Upper lobe of left lung (tissue), 6 donors: ENCODE measurements around the gene ZNRF1. TPM values are rescaled to one million over a fixed set of nuclear protein-coding genes. Genes with fewer than 3 reads are reported as not detected.
A peak's percentile ranks its signal among the peaks of the same experiment; 100 is the strongest.

Experiments used
- ATAC-seq, 2 donors: fragments of 200-7000 bp; cut with Tn5 transposase; one replicate each; pipeline ENCODE4 v1.9.1; 2022; ENCODE audit warnings: mild to moderate bottlenecking in 2 of 2, moderate library complexity in 2 of 2; ENCODE audit not compliant: low FRiP score in 2 of 2
- DNase-seq, 2 donors: peaks; one replicate each; pipeline ENCODE4 v3.0.0-alpha.2; 2019 to 2020
- H3K27ac ChIP-seq, 4 donors: fragments of 200-600 bp; sonication (generic); one replicate each; pipeline ENCODE4 v1.5.1; 2016 to 2019
- H3K27me3 ChIP-seq, 4 donors: fragments of 200-600 bp; sonication (generic); one replicate each; pipeline ENCODE4 v1.5.1; 2017 to 2019
- H3K36me3 ChIP-seq, 4 donors: fragments of 200-600 bp; sonication (generic); one replicate each; pipeline ENCODE4 v1.5.1; 2016 to 2019
- H3K4me1 ChIP-seq, 4 donors: fragments of 200-600 bp; sonication (generic); one replicate each; pipeline ENCODE4 v1.5.1; 2018 to 2019
- H3K4me3 ChIP-seq, 4 donors: fragments of 200-600 bp; sonication (generic); one replicate each; pipeline ENCODE4 v1.5.1; 2017 to 2019; ENCODE audit warnings: mild to moderate bottlenecking in 2 of 4, moderate library complexity in 1 of 4
- H3K9me3 ChIP-seq, 4 donors: fragments of 200-600 bp; sonication (generic); one replicate each; pipeline ENCODE4 v1.5.1; 2018 to 2019
- EP300 ChIP-seq, 4 donors: sonication (generic); formaldehyde crosslinking; IDR thresholded peaks; one replicate each; pipeline ENCODE4 v1.5.1; 2017; ENCODE audit warnings: antibody characterized with exemption in 4 of 4, control low read depth in 2 of 4
- POLR2A ChIP-seq, 4 donors: fragments of 450-650 bp; IDR thresholded peaks; one replicate each; pipeline ENCODE4 v1.5.1; 2016 to 2017; ENCODE audit warnings: antibody characterized with exemption in 4 of 4, mild to moderate bottlenecking in 2 of 4
- POLR2AphosphoS5 ChIP-seq, 2 donors: sonication (generic); formaldehyde crosslinking; IDR thresholded peaks; one replicate each; pipeline ENCODE4 v1.5.1; 2017; ENCODE audit warnings: antibody characterized with exemption in 2 of 2
- WGBS, 2 donors: methylation state at CpG; one replicate each; pipeline ENCODE4 v1.1.5; 2017 to 2018; 5-methylcytosine and 5-hydroxymethylcytosine counted together
- total RNA-seq, 6 donors: library from RNA; depleted of rRNA in 4 of 6; stranded (reverse); fragments of >200 nt in 4 of 6; gene quantifications; one replicate each; pipeline versions ENCODE4 v1.1.0 to v1.2.1, GENCODE V29; 2016 to 2021
- TF ChIP-seq, protein P1 (sequence below), 6 experiments: fragments of 450-650 bp in 4 of 6; fragments of 200-600 bp in 2 of 6; sonication (generic) in 2 of 6; IDR thresholded peaks; one replicate each; pipeline ENCODE4 v1.5.1; 2016 to 2019; ENCODE audit warnings: antibody characterized with exemption in 6 of 6
- donor health status: DM: no; HTN: no; CAD: no; lungs with moderate emphysema.
- donor health status: DM: no; HTN: yes; CAD: no; lungs with severe emphysema.

ZNRF1 gene
- total RNA-seq, 6 donors from 2014 or later, result 18.5 to 40.0 (median 27.1) TPM

DNA sequence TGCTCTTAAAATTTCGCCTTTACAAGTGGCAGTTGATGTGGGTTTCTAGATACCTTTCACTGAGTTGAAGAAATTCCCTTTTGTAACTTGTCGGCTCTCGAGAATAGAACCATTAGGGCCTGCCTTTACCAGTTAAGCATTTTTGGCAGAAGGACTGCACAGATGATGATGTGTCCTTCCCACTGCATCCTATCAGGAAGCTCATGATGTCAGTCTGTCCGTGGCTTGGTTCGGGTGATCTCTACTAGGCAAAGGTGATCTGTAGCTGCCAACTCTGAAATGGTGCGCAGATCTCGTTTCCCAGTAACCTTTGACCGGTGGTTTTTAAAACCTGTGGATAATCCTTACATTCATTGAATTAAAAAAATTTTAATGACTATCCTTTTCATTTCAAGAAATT lies 49.7 kb downstream of the ZNRF1 start:
- H3K4me3 ChIP-seq, result no peak overlapping the region
- H3K27me3 ChIP-seq, result no peaks in the 10 kb centered on the region
- 68 to 73% methylated on average over 8 of the region's 8 CpGs for WGBS, 2 donors
- no peak for TF ChIP-seq POLR2AphosphoS5 (IDR thresholded peaks at IDR 0.05)
- TF ChIP-seq EP300 (IDR thresholded peaks at IDR 0.05), result no peak
- TF ChIP-seq POLR2A (IDR thresholded peaks at IDR 0.05), result no peak
- TF ChIP-seq, protein P1, sequence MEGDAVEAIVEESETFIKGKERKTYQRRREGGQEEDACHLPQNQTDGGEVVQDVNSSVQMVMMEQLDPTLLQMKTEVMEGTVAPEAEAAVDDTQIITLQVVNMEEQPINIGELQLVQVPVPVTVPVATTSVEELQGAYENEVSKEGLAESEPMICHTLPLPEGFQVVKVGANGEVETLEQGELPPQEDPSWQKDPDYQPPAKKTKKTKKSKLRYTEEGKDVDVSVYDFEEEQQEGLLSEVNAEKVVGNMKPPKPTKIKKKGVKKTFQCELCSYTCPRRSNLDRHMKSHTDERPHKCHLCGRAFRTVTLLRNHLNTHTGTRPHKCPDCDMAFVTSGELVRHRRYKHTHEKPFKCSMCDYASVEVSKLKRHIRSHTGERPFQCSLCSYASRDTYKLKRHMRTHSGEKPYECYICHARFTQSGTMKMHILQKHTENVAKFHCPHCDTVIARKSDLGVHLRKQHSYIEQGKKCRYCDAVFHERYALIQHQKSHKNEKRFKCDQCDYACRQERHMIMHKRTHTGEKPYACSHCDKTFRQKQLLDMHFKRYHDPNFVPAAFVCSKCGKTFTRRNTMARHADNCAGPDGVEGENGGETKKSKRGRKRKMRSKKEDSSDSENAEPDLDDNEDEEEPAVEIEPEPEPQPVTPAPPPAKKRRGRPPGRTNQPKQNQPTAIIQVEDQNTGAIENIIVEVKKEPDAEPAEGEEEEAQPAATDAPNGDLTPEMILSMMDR (IDR thresholded peaks at IDR 0.05), result no peak
- H3K4me1 ChIP-seq, result peaks cover 22 to 38% (median 26%) of the 10 kb centered on the region in 4 donors
- ATAC-seq (peak in 1 of 2 donors; percentile 59), DNase-seq (no peak)
- H3K36me3 ChIP-seq, result no peaks in the 10 kb centered on the region
- no peak overlapping the region for H3K27ac ChIP-seq
- H3K9me3 ChIP-seq, result no peaks in the 10 kb centered on the region

DNA sequence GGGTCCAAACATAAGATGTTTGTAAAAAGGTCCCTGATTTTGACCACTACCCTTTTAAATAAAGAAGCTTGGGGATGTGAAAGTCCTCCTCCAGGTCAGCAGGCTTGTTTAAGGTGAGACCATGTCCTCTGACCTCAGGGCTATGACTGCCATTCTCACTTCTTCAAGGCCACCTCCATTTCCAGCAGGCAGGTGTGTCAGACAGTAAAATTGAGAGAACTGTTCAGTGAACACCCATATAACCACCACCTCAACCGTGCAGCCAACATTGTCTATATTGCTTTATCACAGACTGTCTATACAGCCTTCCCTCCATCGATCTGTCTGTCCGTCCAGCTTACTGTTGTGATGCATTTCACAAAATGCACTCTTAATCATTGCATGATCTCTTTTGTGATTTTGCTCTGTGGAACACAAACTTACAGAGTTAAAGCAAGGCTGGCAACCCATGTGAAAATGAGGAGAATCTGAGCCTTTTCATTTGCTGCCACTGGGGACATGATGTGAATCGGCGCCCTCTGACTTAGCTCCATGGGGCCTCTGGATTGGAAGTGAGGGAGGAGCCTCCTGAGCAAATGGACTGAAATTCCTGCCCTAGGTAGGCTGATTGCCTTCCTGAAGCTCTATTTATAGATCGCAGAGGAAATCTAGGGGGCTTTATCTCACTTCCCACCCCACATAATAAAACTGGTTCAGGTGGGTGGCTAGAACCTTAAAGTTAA lies 53.8 kb downstream of the ZNRF1 start:
- Histone ChIP-seq H3K4me3 (no peak overlapping the region), H3K4me1 (peaks cover 10 to 20% (median 17%) of the 10 kb centered on the region in 4 donors), H3K9me3 (no peaks in the 10 kb centered on the region), H3K36me3 (no peaks in the 10 kb centered on the region), H3K27me3 (no peaks in the 10 kb centered on the region), H3K27ac (peak overlapping the region in 1 of 4 donors; percentile 37)
- 88 to 93% methylated on average over 6 of the region's 6 CpGs for WGBS, 2 donors
- TF ChIP-seq POLR2A (IDR thresholded peaks at IDR 0.05), result no peak
- no peak for TF ChIP-seq EP300 (IDR thresholded peaks at IDR 0.05)
- TF ChIP-seq POLR2AphosphoS5 (IDR thresholded peaks at IDR 0.05), result no peak
- TF ChIP-seq, protein P1 (IDR thresholded peaks at IDR 0.05), result no peak
- ATAC-seq, result no peak
- DNase-seq, result no peak

DNA sequence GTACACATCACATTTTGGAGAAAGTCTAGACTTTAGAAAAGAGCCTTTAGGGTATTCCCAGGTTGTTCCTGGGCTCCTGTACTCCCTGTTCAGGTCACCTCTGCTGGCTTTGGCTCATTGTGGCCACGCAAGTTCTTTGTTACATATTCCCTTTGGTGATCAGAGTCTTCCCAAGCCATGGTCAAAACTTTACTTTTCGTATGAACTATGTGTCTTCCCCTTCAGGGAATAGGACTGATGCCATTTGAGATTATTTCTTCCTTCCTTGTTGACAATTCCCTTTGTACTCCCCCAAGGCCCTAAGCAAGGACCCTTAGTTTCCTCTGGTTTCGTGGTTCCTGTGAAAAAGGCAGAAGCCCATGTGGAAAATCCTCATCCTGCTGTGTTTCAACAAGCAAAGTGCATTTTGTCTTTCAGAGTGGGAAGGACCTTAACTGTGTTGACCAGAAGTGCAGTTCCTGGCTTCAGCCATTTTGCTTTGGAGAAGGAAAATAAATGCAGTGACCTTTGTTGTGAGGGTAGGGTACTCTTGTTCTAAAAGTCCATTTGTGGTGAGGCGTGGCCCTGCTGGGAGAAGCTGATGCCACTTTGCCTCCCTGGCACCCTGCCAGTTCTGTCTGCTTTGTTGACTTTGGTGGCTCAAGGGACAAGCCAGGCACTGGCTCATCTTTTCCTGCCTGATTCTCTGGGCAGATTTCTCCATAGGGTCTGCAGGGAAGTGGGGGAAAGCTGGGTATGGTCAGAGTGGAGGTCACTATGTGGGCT lies 55.1 kb downstream of the ZNRF1 start:
- H3K4me1 ChIP-seq, result peaks cover 10 to 20% (median 17%) of the 10 kb centered on the region in 4 donors
- WGBS, 2 donors, result 62 to 65% methylated on average over 4 of the region's 4 CpGs
- no peaks in the 10 kb centered on the region for H3K9me3 ChIP-seq
- H3K36me3 ChIP-seq, result no peaks in the 10 kb centered on the region
- peak overlapping the region in 3 of 4 donors; percentile 19 to 78 (median 73) for H3K27ac ChIP-seq
- peak in 1 of 2 donors; percentile 19 for ATAC-seq
- H3K27me3 ChIP-seq, result no peaks in the 10 kb centered on the region
- TF ChIP-seq POLR2A (IDR thresholded peaks at IDR 0.05) (no peak), POLR2AphosphoS5 (IDR thresholded peaks at IDR 0.05) (no peak), EP300 (IDR thresholded peaks at IDR 0.05) (no peak)
- TF ChIP-seq, protein P1 (IDR thresholded peaks at IDR 0.05), result no peak
- no peak overlapping the region for H3K4me3 ChIP-seq
- DNase-seq, result peak in 1 of 2 donors; percentile 68

DNA sequence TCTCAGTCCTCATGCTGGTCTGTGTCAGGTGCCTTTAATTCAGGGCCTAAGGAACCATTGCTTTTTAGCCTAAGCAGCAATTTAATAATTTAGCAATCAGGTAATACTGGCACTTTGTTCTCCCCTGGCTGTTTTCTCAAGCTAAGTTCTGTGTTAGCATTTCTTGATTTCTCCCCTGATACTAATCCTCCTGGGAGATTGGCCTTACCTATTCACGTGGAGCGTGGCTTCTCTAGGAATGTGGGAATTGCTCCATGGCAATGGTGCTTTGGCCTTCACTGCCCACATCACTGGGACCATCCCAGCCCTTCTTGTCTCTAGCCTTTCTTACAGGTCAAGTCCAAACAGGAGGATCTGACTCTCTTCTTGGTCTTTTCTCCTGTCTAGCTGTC lies 55.7 kb downstream of the ZNRF1 start:
- TF ChIP-seq, protein P1 (IDR thresholded peaks at IDR 0.05), result no peak
- TF ChIP-seq EP300 (IDR thresholded peaks at IDR 0.05), result no peak
- Histone ChIP-seq H3K9me3 (no peaks in the 10 kb centered on the region), H3K4me1 (peaks cover 10 to 22% (median 18%) of the 10 kb centered on the region in 4 donors), H3K4me3 (no peak overlapping the region), H3K27ac (peak overlapping the region in 2 of 4 donors; percentile 73 to 78), H3K36me3 (no peaks in the 10 kb centered on the region), H3K27me3 (no peaks in the 10 kb centered on the region)
- 75 to 89% methylated on average over 2 of the region's 2 CpGs for WGBS, 2 donors
- DNase-seq, result no peak
- no peak for ATAC-seq
